A549 (cell line): Measurements from ENCODE around the gene DPYD. TPM values are rescaled to one million over a fixed set of nuclear protein-coding genes. Genes with fewer than 3 reads are reported as not detected.

ENCODE experiments used
- ATAC-seq, 2 experiments: fragments of 200-7000 bp in 1 of 2; fragments of >200 bp in 1 of 2; cut with Nextera tagmentation in 1 of 2; cut with Tn5 transposase in 1 of 2; 3 replicates each; pipeline versions ENCODE4 v1.8.0 to v1.9.1; 2018 to 2020; ENCODE audit warnings: mild to moderate bottlenecking in 1 of 2, moderate library complexity in 1 of 2
- CTCF ChIA-PET: fragments of 300-600 bp; sonication (Branson Sonifier 250); formaldehyde crosslinking; extraction: SDS; loops from one replicate; lab custom pipeline; 2021; ENCODE audit warnings: antibody characterized with exemption, inconsistent platforms; lab: Yijun Ruan, JAX
- POLR2A ChIA-PET: fragments of 350-600 bp; formaldehyde crosslinking; extraction: SDS; loops from one replicate; lab custom pipeline; 2021; ENCODE audit warnings: antibody characterized with exemption, inconsistent platforms; lab: Yijun Ruan, JAX
- DNase-seq, 2 experiments: peaks; one replicate each; pipeline versions ENCODE4 v3.0.0 to v3.0.0-alpha.2; 2011 to 2016; ENCODE audit warnings: low read depth in 1 of 2, low spot score in 1 of 2
- FAIRE-seq: peaks from 2 replicates; lab custom pipeline; 2011; peaks lifted over from hg19 to GRCh38; lab: Jason Lieb, UNC
- H3K27ac ChIP-seq, 2 experiments: fragments of >200 bp; sonication (Bioruptor Twin); formaldehyde crosslinking; 3 replicates each; pipeline ENCODE4 v1.5.1; 2016 to 2017
- H3K4me1 ChIP-seq: fragments of >200 bp; sonication (Bioruptor Twin); formaldehyde crosslinking; 3 replicates; pipeline ENCODE4 v1.6.1; 2016
- H3K4me2 ChIP-seq: fragments of >200 bp; sonication (Bioruptor Twin); formaldehyde crosslinking; 3 replicates; pipeline ENCODE4 v1.6.1; 2016
- H3K4me3 ChIP-seq: fragments of >200 bp; sonication (Bioruptor Twin); formaldehyde crosslinking; 3 replicates; pipeline ENCODE4 v1.5.1; 2016
- H3K9me3 ChIP-seq: fragments of >200 bp; sonication (Bioruptor Twin); formaldehyde crosslinking; 3 replicates; pipeline ENCODE4 v1.6.1; 2016
- BHLHE40 ChIP-seq: IDR thresholded peaks from 2 replicates; pipeline ENCODE4 v1.6.1; 2012; ENCODE audit warnings: low read depth, low read length, inconsistent platforms
- CBX2 ChIP-seq: fragments of 200-600 bp; sonication (generic); IDR thresholded peaks from 2 replicates; pipeline ENCODE4 v1.6.1; 2016; ENCODE audit warnings: low read depth, mild to moderate bottlenecking, borderline replicate concordance
- CBX8 ChIP-seq: fragments of 200-600 bp; sonication (generic); IDR thresholded peaks from 2 replicates; pipeline ENCODE4 v1.6.1; 2016
- CHD2 ChIP-seq: fragments of 150-350 bp; IDR thresholded peaks from 2 replicates; pipeline ENCODE4 v1.6.1; 2014; ENCODE audit warnings: low read length; ENCODE audit not compliant: partially characterized antibody
- CHD4 ChIP-seq: fragments of 200-600 bp; sonication (generic); IDR thresholded peaks from 2 replicates; pipeline ENCODE4 v1.6.1; 2016; ENCODE audit warnings: antibody characterized with exemption, mild to moderate bottlenecking, borderline replicate concordance
- CTCF ChIP-seq: fragments of >200 bp; sonication (Bioruptor Twin); formaldehyde crosslinking; IDR thresholded peaks from 3 replicates; pipeline ENCODE4 v1.5.1; 2016
- EHMT2 ChIP-seq: fragments of 200-600 bp; sonication (generic); IDR thresholded peaks from 2 replicates; pipeline ENCODE4 v1.6.1; 2016; ENCODE audit warnings: antibody characterized with exemption, low read depth, mild to moderate bottlenecking, moderate library complexity
- ELK1 ChIP-seq: fragments of 150-350 bp; IDR thresholded peaks from 2 replicates; pipeline ENCODE4 v1.6.1; 2014; ENCODE audit warnings: low read depth, mild to moderate bottlenecking, low read length
- ESRRA ChIP-seq: fragments of 150-350 bp; IDR thresholded peaks from 2 replicates; pipeline ENCODE4 v1.6.1; 2014; ENCODE audit warnings: mild to moderate bottlenecking, low read length, borderline replicate concordance
- FOXS1 ChIP-seq: fragments of 250-450 bp; sonication (Bioruptor Pico); IDR thresholded peaks from 2 replicates; pipeline ENCODE4 v1.5.0; 2020; ENCODE audit warnings: mild to moderate bottlenecking, moderate library complexity
- GATA3 ChIP-seq: IDR thresholded peaks from 2 replicates; pipeline ENCODE4 v1.6.1; 2012; ENCODE audit warnings: borderline replicate concordance
- HDAC2 ChIP-seq: fragments of 200-600 bp; sonication (generic); IDR thresholded peaks from 2 replicates; pipeline ENCODE4 v1.6.1; 2016
- HES2 ChIP-seq: fragments of >200 bp; sonication (Bioruptor Twin); formaldehyde crosslinking; IDR thresholded peaks from 2 replicates; pipeline ENCODE4 v1.6.1; 2016
- HEYL ChIP-seq: fragments of 250-450 bp; sonication (Bioruptor Pico); IDR thresholded peaks from 2 replicates; pipeline ENCODE4 v1.8.0; 2021; ENCODE audit warnings: mild to moderate bottlenecking, moderate library complexity
- HOXB5 ChIP-seq: fragments of 250-450 bp; sonication (Bioruptor Pico); IDR thresholded peaks from 2 replicates; pipeline ENCODE4 v1.5.0; 2020; ENCODE audit warnings: mild to moderate bottlenecking, moderate library complexity
- JUN ChIP-seq, 2 experiments: fragments of >200 bp; sonication (Bioruptor Twin); formaldehyde crosslinking; IDR thresholded peaks; 2 replicates in 1 of 2; 3 replicates in 1 of 2; pipeline ENCODE4 v1.6.1; 2016 to 2017
- KDM1A ChIP-seq: fragments of 200-600 bp; sonication (generic); IDR thresholded peaks from 2 replicates; pipeline ENCODE4 v1.6.1; 2016; ENCODE audit warnings: low read depth, mild to moderate bottlenecking
- KDM5A ChIP-seq: fragments of 200-600 bp; sonication (generic); IDR thresholded peaks from 2 replicates; pipeline ENCODE4 v1.6.1; 2016; ENCODE audit warnings: antibody characterized with exemption, mild to moderate bottlenecking
- MAFK ChIP-seq: fragments of 450-650 bp; IDR thresholded peaks from 2 replicates; pipeline ENCODE4 v1.6.1; 2014; ENCODE audit not compliant: partially characterized antibody
- MAZ ChIP-seq: fragments of 150-350 bp; IDR thresholded peaks from 2 replicates; pipeline ENCODE4 v1.6.1; 2014; ENCODE audit warnings: antibody characterized with exemption, low read depth, low read length, borderline replicate concordance
- PBX3 ChIP-seq: IDR thresholded peaks from 2 replicates; pipeline ENCODE4 v1.6.1; 2012
- PHF8 ChIP-seq: fragments of 200-600 bp; sonication (generic); IDR thresholded peaks from 2 replicates; pipeline ENCODE4 v1.6.1; 2016; ENCODE audit warnings: low read depth, mild to moderate bottlenecking, antibody characterized with exemption, moderate library complexity, borderline replicate concordance
- POLR2A ChIP-seq: IDR thresholded peaks from 2 replicates; pipeline ENCODE4 v1.6.1; 2012; ENCODE audit warnings: mild to moderate bottlenecking, low read length
- POLR2AphosphoS2 ChIP-seq: conservative IDR thresholded peaks from 2 replicates; pipeline ENCODE4 v1.6.1; 2012; ENCODE audit warnings: low read length, improper control_type of control experiment, inconsistent platforms
- RAD21 ChIP-seq, 2 experiments: fragments of >200 bp in 1 of 2; sonication (Bioruptor Twin) in 1 of 2; formaldehyde crosslinking in 1 of 2; IDR thresholded peaks in 1 of 2; conservative IDR thresholded peaks in 1 of 2; 2 replicates in 1 of 2; 3 replicates in 1 of 2; pipeline ENCODE4 v1.6.1; 2012 to 2018; ENCODE audit warnings: inconsistent platforms in 1 of 2
- RCOR1 ChIP-seq: fragments of 150-350 bp; IDR thresholded peaks from 2 replicates; pipeline ENCODE4 v1.6.1; 2014; ENCODE audit warnings: antibody characterized with exemption, low read length, low read depth
- RFX5 ChIP-seq: fragments of 450-650 bp; IDR thresholded peaks from 2 replicates; pipeline ENCODE4 v1.7.1; 2014; ENCODE audit warnings: antibody characterized with exemption, mild to moderate bottlenecking, moderate library complexity
- RNF2 ChIP-seq: fragments of 200-600 bp; sonication (generic); IDR thresholded peaks from 2 replicates; pipeline ENCODE4 v1.6.1; 2016; ENCODE audit warnings: low read depth, mild to moderate bottlenecking, antibody characterized with exemption, moderate library complexity, borderline replicate concordance
- SMC3 ChIP-seq: fragments of >200 bp; sonication (Bioruptor Twin); formaldehyde crosslinking; IDR thresholded peaks from 3 replicates; pipeline ENCODE4 v1.6.1; 2018; ENCODE audit warnings: inconsistent platforms
- USF2 ChIP-seq: fragments of 450-650 bp; IDR thresholded peaks from 2 replicates; pipeline ENCODE4 v1.6.1; 2014; ENCODE audit warnings: antibody characterized with exemption
- ZC3H11A ChIP-seq: fragments of 450-650 bp; IDR thresholded peaks from 2 replicates; pipeline ENCODE4 v1.6.1; 2014; ENCODE audit warnings: antibody characterized with exemption, mild to moderate bottlenecking
- ZFP36 ChIP-seq: fragments of 450-650 bp; IDR thresholded peaks from 2 replicates; pipeline ENCODE4 v1.6.1; 2014; ENCODE audit warnings: borderline replicate concordance; ENCODE audit not compliant: partially characterized antibody
- ZNF302 ChIP-seq: fragments of 250-450 bp; sonication (Bioruptor Pico); IDR thresholded peaks from 2 replicates; pipeline ENCODE4 v1.9.0; 2021; ENCODE audit warnings: inconsistent platforms, mild to moderate bottlenecking, moderate library complexity
- WGBS: methylation state at CpG from one replicate; pipeline ENCODE4 v1.1.6; 2017; ENCODE audit errors: missing lambda C conversion rate; 5-methylcytosine and 5-hydroxymethylcytosine counted together
- polyA plus RNA-seq, 4 experiments: library from polyadenylated mRNA; depleted of rRNA in 3 of 4; stranded (reverse); fragments of >200 nt; fragmentation: RNase III in 1 of 4; extraction: RNeasy Plus Mini Kit Qiagen cat#74134 plus additional on column Dnase treatment in 1 of 4; gene quantifications; 2 replicates in 3 of 4; 3 replicates in 1 of 4; pipeline ENCODE4 v1.2.3, GENCODE V29; 2011 to 2017

The DPYD gene
- polyA plus RNA-seq, 2 of the 4 experiments (the other 2 are of a cell fraction), result 5.9 to 7.5 TPM

GRCh38 chr1:97382206-97382605, 538.6 kb downstream of the DPYD start:
- WGBS, result 97% methylated on average over 1 of the region's 1 CpG
- Histone ChIP-seq H3K4me1 (peaks cover 10% of the 10 kb centered on the region; the same call in 1 of the 3 replicates), H3K9me3 (no peaks in the 10 kb centered on the region), H3K27ac (no peak overlapping the region), H3K4me2 (no peak overlapping the region), H3K4me3 (no peak overlapping the region)
- DNase-seq (no peak), FAIRE-seq (no peak), ATAC-seq (no peak)
- POLR2A ChIA-PET, result no interaction called here
- TF ChIP-seq EHMT2, result no peak
- TF ChIP-seq HEYL (CRISPR knock-in tag), result no peak
- no peak for TF ChIP-seq MAZ
- no peak for TF ChIP-seq USF2
- no peak for TF ChIP-seq ZNF302 (CRISPR knock-in tag)
- TF ChIP-seq CTCF, result no peak
- TF ChIP-seq CHD4, result no peak
- no peak for TF ChIP-seq HOXB5 (CRISPR knock-in tag)
- CTCF ChIA-PET, result no interaction called here

- H3K4me1 ChIP-seq, result peaks cover 7% of the 10 kb centered on the region; the same call in 1 of the 3 replicates
- WGBS, result 53% methylated on average over 4 of the region's 4 CpGs
- ATAC-seq (no peak), DNase-seq (no peak), FAIRE-seq (no peak)
- no peak overlapping the region for H3K4me2 ChIP-seq
- no peaks in the 10 kb centered on the region for H3K9me3 ChIP-seq
- H3K4me3 ChIP-seq, result no peak overlapping the region
- CTCF ChIA-PET, result no interaction called here
- no peak overlapping the region for H3K27ac ChIP-seq
- POLR2A ChIA-PET, result no interaction called here
- no peak for TF ChIP-seq JUN (IDR thresholded peaks at IDR 0.05)
- TF ChIP-seq RAD21 (conservative IDR thresholded peaks at IDR 0.05 in 1 of 2, IDR thresholded peaks at IDR 0.05 in 1 of 2), result no peak
- no peak for TF ChIP-seq RFX5
- TF ChIP-seq KDM5A, result no peak
- no peak for TF ChIP-seq PHF8
- no peak for TF ChIP-seq POLR2A
- TF ChIP-seq ESRRA, result no peak
- TF ChIP-seq KDM1A, result no peak
- TF ChIP-seq RNF2, result no peak
- no peak for TF ChIP-seq FOXS1 (CRISPR knock-in tag)
- no peak for TF ChIP-seq CHD2
- TF ChIP-seq BHLHE40, result no peak
- TF ChIP-seq GATA3, result no peak
- no peak for TF ChIP-seq ZC3H11A
- no peak for TF ChIP-seq RCOR1
- no peak for TF ChIP-seq HDAC2
These were observed 541.3 kb downstream of the DPYD start for GRCh38 chr1:97379387-97380075.

- WGBS, result 55% methylated on average over 3 of the region's 3 CpGs
- H3K4me3 ChIP-seq, result no peak overlapping the region
- POLR2A ChIA-PET, result no interaction called here
- H3K4me2 ChIP-seq, result no peak overlapping the region
- ATAC-seq (no peak), DNase-seq (no peak), FAIRE-seq (no peak)
- peaks cover 2% of the 10 kb centered on the region; the same call in 1 of the 3 replicates for H3K4me1 ChIP-seq
- H3K9me3 ChIP-seq, result no peaks in the 10 kb centered on the region
- no peak overlapping the region for H3K27ac ChIP-seq
- CTCF ChIA-PET, result no interaction called here
- TF ChIP-seq JUN (IDR thresholded peaks at IDR 0.05), result no peak
- no peak for TF ChIP-seq POLR2AphosphoS2
- TF ChIP-seq SMC3, result no peak
- no peak for TF ChIP-seq CHD4
- TF ChIP-seq HES2, result no peak
- TF ChIP-seq ELK1, result no peak
- TF ChIP-seq RFX5, result no peak
- TF ChIP-seq MAFK, result no peak
- TF ChIP-seq CBX2, result no peak
- TF ChIP-seq BHLHE40, result no peak
- no peak for TF ChIP-seq ZFP36
- TF ChIP-seq CBX8, result no peak
- no peak for TF ChIP-seq MAZ
- TF ChIP-seq PBX3, result no peak
These were observed 542.2 kb downstream of the DPYD start for GRCh38 chr1:97378596-97378995.
